T-helper 1 cell treated with Interleukin-12 subunit alpha and Interleukin-12 subunit beta and Interleukin-4 antibody, amounts not matched to agents 30 μg/mL and 1 μg/mL, for 36 hours (primary cell): ENCODE results near the gene CKMT1A.
"Not testable (repeated sequence)": the region's sequence is repeated elsewhere in the genome, so short reads cannot be mapped to it uniquely, and the experiment has no call there.

Experiments used
- H3K27ac Mint-ChIP-seq: one replicate; pipeline ENCODE4 v1.8.0; 2021; ENCODE audit warnings: mild to moderate bottlenecking, mixed read lengths
- H3K27me3 Mint-ChIP-seq: one replicate; pipeline ENCODE4 v1.8.0; 2021; ENCODE audit warnings: low read depth, mixed read lengths
- H3K36me3 Mint-ChIP-seq: one replicate; pipeline ENCODE4 v1.8.0; 2021; ENCODE audit warnings: low read depth, mixed read lengths
- H3K4me1 Mint-ChIP-seq: one replicate; pipeline ENCODE4 v1.8.0; 2021; ENCODE audit warnings: low read depth, mixed read lengths
- H3K4me3 Mint-ChIP-seq: one replicate; pipeline ENCODE4 v1.8.0; 2021; ENCODE audit warnings: mild to moderate bottlenecking, moderate library complexity, mixed read lengths
- H3K9me3 Mint-ChIP-seq: one replicate; pipeline ENCODE4 v1.8.0; 2021; ENCODE audit warnings: mixed read lengths

The CKMT1A gene

DNA sequence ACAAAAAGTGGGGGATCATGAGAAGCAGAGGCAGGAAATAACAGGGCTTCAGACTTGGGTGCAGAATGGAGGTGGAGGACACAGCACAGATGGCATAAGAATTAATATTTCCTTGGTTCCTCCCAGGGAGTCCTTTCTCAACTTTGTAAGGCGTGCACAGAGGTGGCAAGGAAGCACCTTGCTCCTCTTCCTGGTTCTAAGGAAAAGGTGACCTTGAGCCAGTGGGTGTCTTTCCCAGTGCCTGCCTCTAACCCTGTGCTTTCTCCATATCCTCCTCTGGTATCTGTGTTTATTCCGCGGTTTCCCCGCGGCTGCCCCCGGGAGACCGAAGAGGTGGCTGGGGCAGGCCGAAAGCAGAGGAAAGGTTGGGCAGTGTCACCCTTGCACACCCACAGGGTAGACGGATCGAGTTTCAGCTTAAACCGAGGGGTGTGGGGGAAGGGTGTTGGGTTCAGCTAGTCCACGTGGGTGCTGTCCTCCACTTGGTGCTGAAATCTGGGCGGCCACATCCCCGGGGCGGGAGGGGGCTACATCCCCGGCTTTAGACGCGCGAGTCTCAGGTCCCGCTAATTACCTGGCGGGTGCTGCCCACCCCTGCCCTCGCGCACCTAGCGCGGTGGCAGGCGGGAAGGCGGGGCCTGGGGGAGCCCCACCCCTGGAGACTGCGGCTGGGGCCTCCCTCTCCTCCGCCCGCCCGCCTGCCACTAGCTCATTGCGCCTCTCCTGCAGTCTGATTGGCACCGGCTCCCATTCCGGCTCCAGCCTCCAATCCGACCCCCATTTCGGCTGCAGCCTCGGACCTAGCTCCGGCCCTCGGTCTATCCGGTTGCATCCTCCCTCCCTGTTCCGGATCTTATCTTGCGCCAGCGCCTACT, at the start of gene CKMT1A:
TSS of gene CKMT1A (plus strand) at position 712 of the 875 bp plus-strand sequence. CDS start 192 bp downstream, outside the sequence.
- H3K27ac Mint-ChIP-seq, H3K36me3 Mint-ChIP-seq, H3K9me3 Mint-ChIP-seq, H3K4me1 Mint-ChIP-seq, H3K4me3 Mint-ChIP-seq: not testable (repeated sequence)
- peaks cover 13% of the 10 kb centered on the region for H3K27me3 Mint-ChIP-seq

DNA sequence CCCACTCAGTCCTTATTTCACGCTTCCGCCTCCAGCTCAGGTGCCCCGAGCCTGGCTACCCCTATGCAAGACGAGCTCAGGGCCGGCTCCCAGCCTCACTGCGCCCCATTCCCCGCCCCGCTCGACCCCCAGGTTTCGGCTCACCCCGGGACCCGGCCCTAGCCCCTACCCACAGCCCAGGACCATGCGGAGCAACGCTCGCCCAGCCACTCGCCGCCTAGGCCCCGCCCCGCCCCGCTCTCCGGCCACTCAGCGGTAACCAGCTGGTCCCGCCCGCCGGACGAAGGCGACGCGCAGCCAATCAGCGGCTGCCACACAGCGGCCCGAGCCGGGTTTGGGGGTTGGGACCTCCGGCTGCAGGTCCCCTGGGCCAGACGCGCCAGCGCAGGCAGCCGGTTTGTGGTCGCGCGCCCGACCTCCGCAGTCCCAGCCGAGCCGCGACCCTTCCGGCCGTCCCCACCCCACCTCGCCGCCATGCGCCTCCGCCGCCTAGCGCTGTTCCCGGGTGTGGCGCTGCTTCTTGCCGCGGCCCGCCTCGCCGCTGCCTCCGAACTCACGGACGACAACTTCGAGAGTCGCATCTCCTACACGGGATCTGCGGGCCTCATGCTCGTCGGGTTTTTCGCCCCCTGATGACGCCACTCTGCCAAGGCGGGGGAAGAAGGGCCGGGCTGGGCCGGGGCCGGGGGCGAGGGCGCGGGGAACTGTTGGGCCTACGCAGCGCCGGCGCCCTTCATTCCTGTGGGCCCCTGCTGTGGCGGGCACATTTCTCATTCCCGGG, 44.8 kb upstream of the CKMT1A start, which contains the start of gene CATSPER2:
TSS of gene CATSPER2 (minus strand) at position 196 of the 781 bp plus-strand sequence. CDS start 783 bp downstream, outside the sequence.
- H3K4me1 Mint-ChIP-seq: no peaks in the 10 kb centered on the region
- H3K27ac Mint-ChIP-seq: no peak within 1 kb of the TSS
- H3K27me3 Mint-ChIP-seq: no peaks in the 10 kb centered on the region
- no peak within 1 kb of the TSS for H3K4me3 Mint-ChIP-seq
- H3K36me3 Mint-ChIP-seq: peaks cover 6% of the 10 kb centered on the region
- H3K9me3 Mint-ChIP-seq: no peaks in the 10 kb centered on the region

DNA sequence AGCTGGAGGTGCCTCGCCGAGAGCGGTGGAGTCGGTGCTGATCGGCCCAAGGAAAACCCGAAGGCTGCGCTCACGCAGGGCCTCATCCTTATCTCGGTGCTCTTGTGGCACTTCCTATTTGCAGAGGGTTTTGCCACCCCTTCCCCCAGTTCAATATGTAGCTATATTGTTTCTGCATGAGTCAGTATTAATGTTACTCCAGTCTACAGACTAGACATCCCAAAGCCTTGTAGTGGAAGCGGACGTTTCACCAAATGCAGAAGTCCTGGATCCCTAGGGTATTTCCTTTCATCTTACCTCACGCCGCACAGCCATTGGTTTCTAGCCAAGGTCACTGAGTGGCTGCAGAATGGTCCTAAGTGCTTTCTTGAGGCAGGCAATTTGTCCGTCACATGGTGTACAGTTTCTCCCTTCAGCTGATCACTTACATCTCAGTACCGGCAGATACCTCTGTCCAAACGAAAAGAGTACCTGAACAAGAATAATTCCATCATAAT, 44.2 kb upstream of the CKMT1A start:
- not testable (repeated sequence) for H3K36me3 Mint-ChIP-seq, H3K9me3 Mint-ChIP-seq, H3K27me3 Mint-ChIP-seq, H3K27ac Mint-ChIP-seq, H3K4me3 Mint-ChIP-seq, H3K4me1 Mint-ChIP-seq

DNA sequence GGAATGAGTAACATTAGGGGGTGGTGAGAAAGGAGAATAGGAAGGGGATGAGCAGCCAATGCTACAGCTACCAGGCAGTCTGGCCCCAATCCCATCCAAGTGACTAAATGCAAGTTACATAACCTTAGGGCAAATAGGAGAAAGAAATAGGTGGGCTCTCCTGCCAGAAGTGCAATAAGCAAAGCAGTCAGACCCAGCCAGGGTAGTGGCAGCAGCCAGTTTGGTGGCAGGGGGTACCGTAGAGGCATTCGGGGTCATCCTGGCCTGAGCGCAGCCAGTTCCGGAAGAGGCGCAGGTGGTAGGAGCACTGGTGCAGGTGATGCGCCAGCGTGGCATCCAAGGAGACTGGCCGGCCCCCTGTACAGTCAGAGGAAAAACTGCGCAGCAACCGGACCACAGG, 33.9 kb upstream of the CKMT1A start:
- H3K36me3 Mint-ChIP-seq, H3K27ac Mint-ChIP-seq, H3K4me3 Mint-ChIP-seq, H3K4me1 Mint-ChIP-seq, H3K27me3 Mint-ChIP-seq, H3K9me3 Mint-ChIP-seq: not testable (repeated sequence)

DNA sequence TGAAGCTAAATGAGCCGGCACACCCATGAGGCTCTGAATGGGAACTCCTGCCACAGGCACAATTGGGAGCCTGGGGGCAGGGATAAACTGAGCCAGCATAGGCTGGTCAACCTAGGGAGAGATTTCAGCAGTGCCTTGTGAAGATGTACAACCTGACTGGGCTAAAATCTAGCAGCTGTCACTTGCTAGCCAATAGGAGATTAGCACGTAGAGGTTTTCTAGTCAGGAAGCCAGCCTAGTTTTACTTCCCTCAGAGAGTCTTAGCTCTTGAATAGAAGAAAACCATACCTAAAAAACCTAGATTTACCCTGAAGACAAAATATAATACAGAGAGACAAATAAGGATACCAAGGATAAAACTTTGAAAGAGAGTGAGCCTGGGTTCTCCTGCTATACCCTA, 31.4 kb upstream of the CKMT1A start:
- not testable (repeated sequence) for H3K27ac Mint-ChIP-seq, H3K4me3 Mint-ChIP-seq, H3K27me3 Mint-ChIP-seq, H3K36me3 Mint-ChIP-seq, H3K9me3 Mint-ChIP-seq, H3K4me1 Mint-ChIP-seq

DNA sequence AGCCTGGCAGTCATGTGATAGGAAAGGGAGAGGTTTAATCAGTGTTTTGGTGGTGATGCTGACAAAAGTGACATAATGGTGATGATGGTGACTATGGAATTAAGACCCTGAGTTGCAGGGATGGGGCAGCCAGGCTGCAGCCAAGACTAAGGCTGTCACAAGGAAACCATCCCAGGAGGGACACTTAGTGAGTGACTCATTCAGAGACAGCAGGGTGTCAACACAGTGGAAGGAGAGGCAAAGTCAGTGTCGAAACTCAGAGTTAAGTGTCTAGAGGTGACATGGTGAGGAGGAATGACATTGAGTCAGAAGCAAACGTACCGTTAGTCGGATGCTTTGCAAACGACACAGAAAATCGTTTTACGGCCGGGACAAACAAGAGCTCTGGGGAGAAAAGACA, 30.3 kb upstream of the CKMT1A start:
- not testable (repeated sequence) for H3K36me3 Mint-ChIP-seq, H3K27me3 Mint-ChIP-seq, H3K27ac Mint-ChIP-seq, H3K9me3 Mint-ChIP-seq, H3K4me3 Mint-ChIP-seq, H3K4me1 Mint-ChIP-seq

DNA sequence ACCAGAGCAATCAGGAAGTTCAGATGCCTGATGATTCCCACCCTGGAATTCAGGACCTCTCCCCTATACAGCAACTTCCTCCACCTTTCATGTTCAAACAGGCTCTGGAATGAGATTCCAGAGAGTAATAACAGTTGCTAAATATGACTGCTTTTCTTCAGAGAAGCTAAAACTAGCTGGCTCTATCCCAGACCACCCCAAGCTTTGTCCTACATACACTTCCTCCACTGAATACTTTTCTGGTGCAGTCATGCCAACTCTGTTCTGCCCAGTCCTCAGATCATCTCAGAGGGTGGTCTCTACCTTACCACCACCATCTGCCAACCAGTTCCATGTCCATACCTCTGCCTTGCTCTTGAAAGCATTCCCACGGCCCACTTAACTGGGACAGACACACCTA, 27.5 kb upstream of the CKMT1A start:
- not testable (repeated sequence) for H3K4me3 Mint-ChIP-seq, H3K4me1 Mint-ChIP-seq, H3K27ac Mint-ChIP-seq, H3K36me3 Mint-ChIP-seq, H3K9me3 Mint-ChIP-seq, H3K27me3 Mint-ChIP-seq

DNA sequence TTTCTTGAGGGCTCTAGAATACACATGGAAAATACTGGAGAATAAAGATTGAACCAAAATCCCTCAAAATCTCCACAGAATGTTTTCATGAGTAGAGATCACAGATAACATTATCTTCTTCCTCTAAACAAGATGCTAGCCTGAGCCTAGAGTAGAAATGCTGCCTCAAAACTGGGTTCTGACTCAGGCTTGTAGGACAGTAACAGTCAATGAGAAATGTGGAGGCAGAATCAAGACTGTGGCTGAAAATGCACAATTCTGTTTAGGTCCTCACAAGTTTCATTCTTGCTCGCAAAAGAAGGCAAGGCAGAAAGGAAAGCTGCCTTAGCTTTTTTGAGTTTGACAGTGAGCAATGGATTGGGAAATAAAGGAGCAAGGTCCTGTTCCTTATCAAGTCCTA, 19.5 kb upstream of the CKMT1A start:
- not testable (repeated sequence) for H3K4me3 Mint-ChIP-seq, H3K4me1 Mint-ChIP-seq, H3K36me3 Mint-ChIP-seq, H3K27ac Mint-ChIP-seq, H3K9me3 Mint-ChIP-seq, H3K27me3 Mint-ChIP-seq

DNA sequence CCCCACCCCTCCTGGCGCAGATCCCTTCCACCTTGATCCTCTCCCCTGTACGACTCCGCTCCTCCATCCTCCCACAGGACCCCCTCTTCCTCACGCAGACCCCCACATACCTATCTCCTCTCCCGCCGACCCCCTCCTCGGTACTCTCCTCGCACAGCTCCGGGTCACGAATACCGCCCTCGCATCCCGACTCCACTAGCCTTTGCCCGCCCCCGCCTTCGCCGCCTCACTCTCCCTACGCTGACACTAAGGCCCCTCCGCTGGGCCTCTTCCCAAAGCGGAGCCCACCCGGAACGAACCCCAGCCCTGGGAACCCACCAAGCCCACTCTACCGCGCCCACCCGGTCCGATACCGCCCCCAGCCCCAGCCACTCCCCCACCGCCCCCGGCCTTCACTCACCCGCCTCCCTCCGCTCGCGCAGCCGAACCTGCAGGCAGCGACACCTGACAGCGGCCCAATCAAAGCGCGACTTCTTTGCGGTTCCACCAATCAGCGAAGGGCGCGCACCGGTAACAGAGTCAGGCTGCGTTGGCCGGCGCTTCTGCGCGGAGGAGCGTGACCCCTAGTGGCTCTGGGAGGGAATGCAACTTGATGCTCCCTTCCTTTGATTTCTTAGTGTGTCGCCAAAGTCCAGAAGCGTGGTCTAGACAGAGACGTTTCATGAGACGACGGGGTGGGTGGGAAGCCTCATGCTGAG, 3.9 kb upstream of the CKMT1A start:
- not testable (repeated sequence) for H3K9me3 Mint-ChIP-seq, H3K4me3 Mint-ChIP-seq

DNA sequence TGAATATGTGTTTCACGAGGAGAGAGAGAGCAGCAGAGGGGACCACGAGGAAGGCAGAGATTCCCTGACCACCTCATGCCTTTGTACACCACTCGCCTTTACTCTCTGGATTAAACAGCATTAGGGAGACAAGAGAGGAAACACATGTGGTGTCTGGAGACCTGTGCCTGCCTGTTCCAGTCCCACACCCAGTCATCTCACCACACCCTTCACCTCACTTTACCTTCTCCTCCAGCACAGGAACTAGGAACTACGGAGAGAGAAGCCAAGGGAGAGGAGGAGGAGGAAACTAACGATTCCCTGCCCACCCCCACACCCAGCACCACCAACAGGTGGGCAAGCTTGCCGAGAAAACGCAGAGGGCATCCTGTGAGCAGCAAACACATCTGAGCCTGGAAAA, 980 bp upstream of the CKMT1A start:
- not testable (repeated sequence) for H3K4me3 Mint-ChIP-seq, H3K4me1 Mint-ChIP-seq, H3K9me3 Mint-ChIP-seq, H3K27ac Mint-ChIP-seq, H3K36me3 Mint-ChIP-seq
- peaks cover 11% of the 10 kb centered on the region for H3K27me3 Mint-ChIP-seq

More for the DNA sequence above, 3.9 kb upstream of the CKMT1A start:
- H3K4me1 Mint-ChIP-seq, H3K36me3 Mint-ChIP-seq, H3K27ac Mint-ChIP-seq, H3K27me3 Mint-ChIP-seq: not testable (repeated sequence)

DNA sequence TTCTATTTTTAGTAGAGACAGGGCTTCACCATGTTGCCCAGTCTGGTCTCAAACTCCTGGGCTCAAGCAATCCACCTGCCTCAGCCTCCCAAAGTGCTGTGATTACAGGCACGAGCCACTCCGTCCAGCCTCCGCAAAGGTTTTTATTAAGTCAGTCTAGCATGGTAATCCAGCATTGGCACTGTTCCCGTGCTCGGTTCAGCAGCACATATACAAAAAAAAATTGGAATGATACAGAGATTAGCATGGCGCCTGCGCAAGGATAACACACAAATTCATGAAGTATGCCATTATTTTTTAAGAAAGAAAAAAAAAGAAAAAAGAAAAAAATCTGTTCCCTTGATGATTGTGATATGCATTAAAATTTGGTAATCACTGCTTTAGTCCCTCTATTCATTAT, 8.5 kb downstream of the CKMT1A start:
- Mint-ChIP-seq H3K4me1 (no peaks in the 10 kb centered on the region), H3K9me3 (no peaks in the 10 kb centered on the region), H3K4me3 (no peak overlapping the region), H3K27ac (no peak overlapping the region), H3K36me3 (no peaks in the 10 kb centered on the region), H3K27me3 (peaks cover 20% of the 10 kb centered on the region)

DNA sequence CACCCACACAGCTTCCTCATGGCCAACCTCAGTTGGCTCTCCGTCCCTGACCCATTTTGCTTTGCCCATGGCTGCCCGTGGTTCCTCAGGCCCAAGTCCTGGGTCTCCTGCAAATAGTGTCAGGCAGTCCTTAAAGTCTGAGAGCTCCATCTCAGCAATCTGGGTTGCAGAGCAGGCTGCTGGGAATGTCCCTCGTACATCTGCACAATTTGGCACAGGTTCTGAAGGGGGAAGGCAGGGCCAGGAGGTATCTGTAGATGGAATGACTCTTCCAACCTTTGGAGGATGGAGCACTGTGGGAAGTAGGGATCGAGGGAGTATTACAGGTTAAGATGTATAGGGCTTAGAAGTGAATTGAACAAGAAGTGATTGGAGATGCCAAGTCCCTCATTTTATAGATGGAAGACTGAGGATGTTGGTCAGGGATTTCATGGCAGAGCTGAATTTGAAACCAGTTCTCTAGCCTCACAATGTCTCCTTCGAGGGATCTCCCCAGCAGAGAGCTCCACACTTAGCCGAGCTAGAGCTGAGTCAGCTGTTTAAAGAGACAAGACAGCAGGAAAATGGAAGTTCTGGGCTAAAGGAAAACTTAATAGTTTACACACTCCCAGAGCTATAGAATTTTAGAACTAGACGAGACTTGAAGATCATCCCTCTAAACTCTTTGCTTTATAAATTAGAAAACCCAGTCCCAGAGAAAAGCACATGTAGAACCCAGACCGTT, 9.2 kb downstream of the CKMT1A start:
- Mint-ChIP-seq H3K9me3 (no peaks in the 10 kb centered on the region), H3K27me3 (peaks cover 13% of the 10 kb centered on the region), H3K36me3 (no peaks in the 10 kb centered on the region), H3K4me1 (no peaks in the 10 kb centered on the region), H3K27ac (no peak overlapping the region), H3K4me3 (no peak overlapping the region)

DNA sequence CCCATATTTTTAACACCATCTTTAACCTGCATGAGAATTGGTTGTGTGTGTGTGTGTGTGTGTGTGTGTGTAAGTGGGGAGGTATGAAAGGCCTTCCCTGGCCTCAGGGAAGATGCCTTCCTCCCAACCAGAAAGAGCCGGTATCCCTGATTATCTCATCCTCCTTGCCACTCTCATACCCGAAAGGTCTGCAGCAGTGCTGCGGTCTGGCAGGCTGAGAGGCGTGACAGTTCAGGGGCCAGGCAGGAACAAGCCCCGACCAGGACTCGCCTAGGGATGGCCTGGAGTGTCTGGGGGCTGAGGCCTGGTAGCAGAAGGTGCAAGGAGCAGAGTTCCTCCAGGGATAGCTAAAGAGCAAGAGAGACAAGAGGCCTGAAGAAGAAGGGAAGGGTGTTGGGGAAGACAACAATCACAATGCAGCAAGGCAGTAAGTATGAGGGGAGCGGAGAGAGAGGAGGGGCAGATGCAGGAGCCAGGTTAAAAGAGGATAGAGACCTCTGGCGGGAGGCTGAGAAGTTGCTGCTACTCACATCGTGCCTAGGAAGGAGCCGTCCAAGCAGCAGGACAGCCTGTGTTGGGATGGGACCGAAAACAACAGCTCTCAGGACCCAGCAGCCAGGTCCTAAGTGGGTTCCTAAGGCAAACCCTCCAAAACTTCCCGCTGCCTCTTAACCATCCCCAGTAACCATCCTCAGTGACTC, 16.9 kb downstream of the CKMT1A start:
- not testable (repeated sequence) for H3K9me3 Mint-ChIP-seq, H3K36me3 Mint-ChIP-seq, H3K4me3 Mint-ChIP-seq, H3K27ac Mint-ChIP-seq, H3K4me1 Mint-ChIP-seq, H3K27me3 Mint-ChIP-seq

DNA sequence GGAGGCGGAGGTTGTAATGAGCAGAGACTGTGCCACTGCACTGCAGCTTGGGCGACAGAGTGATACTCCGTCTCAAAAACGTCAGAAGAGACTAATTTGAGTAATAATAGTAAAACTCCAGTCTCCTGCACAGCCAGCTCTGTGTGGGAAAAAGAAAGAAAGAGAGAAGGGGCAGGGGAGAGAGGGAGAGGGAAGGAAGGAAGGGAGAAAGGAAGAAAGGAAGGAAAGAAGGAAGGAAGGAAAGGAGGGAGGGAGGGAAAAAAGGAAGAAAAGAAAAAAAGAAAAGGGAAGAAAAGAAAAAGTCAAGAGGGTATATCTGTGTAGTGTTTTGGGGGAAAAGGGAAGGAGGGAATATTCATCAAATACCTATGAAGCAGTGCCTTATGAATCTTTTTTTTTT, 29.5 kb downstream of the CKMT1A start:
- no peaks in the 10 kb centered on the region for H3K36me3 Mint-ChIP-seq
- no peaks in the 10 kb centered on the region for H3K4me1 Mint-ChIP-seq
- H3K9me3 Mint-ChIP-seq: no peaks in the 10 kb centered on the region
- peaks cover 17% of the 10 kb centered on the region for H3K27me3 Mint-ChIP-seq
- no peak overlapping the region for H3K4me3 Mint-ChIP-seq
- no peak overlapping the region for H3K27ac Mint-ChIP-seq
